ENCODE measurements around the gene WDR90.

Gene WDR90

DNA sequence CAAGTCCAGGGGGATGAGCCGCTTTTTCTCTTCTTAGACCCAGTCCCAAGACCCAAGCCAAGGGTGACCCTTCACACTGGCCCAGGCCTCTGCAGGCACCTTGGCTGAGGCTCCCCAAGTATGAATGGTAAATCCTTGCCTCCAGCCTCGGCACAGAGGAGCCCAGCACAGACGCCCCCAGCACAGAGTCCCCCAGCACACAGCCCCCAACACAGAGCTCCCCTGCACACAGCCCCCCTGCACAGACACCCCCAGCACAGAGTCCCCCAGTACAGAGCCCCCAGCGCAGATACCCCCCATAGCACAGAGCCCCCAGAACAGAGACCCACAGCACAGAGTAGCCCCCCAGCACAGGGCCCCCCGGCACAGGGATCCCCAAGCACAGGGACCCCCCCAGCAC is 8.6 kb upstream of the WDR90 start:
- no peak for DNase-seq

DNA sequence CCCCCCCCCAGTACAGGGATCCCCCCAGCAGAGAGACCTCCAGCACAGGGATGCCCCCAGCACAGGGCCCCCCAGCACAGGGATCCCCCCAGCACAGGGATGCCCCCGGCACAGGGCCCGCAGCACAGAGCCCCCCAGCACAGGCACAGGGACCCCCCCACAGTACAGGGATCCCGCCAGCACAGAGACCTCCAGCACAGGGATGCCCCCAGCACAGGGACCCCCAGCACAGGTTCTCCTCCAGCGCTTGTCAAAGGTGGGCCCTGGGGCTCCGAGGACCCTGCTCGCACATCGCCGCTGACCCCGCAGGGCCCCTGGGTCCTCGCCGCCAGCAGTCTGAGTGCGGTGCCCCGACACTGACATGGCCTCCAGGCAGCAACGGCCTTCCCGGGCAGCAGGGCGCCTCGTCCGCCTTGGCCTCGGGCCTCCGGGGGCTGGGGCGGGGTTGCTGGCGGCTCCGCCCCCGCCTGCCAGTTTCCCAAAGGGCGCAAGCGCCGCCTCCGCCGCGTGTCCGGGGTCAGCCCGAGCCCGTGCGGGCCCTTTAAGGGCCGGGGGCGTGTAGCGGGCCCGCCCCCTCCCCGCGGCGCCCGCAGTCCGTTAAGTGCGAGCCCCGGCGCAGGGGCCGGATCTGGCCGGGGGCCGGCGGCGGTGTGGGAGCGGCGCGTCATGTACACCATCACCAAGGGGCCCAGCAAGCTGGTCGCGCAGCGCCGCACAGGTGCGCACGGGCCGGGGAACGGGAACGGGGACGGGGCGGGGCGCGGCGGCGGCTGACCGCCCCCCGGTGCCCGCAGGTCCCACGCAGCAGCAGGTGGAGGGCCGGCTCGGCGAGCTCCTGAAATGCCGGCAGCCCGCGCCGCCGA is 7.6 kb upstream of the WDR90 start, which contains the start of gene MCRIP2:
Gene MCRIP2, plus strand, starts transcription at position 503 of the 863 bp plus-strand sequence. Its CDS starts 164 bp downstream, at position 667.
- peak; percentile 72 for DNase-seq

DNA sequence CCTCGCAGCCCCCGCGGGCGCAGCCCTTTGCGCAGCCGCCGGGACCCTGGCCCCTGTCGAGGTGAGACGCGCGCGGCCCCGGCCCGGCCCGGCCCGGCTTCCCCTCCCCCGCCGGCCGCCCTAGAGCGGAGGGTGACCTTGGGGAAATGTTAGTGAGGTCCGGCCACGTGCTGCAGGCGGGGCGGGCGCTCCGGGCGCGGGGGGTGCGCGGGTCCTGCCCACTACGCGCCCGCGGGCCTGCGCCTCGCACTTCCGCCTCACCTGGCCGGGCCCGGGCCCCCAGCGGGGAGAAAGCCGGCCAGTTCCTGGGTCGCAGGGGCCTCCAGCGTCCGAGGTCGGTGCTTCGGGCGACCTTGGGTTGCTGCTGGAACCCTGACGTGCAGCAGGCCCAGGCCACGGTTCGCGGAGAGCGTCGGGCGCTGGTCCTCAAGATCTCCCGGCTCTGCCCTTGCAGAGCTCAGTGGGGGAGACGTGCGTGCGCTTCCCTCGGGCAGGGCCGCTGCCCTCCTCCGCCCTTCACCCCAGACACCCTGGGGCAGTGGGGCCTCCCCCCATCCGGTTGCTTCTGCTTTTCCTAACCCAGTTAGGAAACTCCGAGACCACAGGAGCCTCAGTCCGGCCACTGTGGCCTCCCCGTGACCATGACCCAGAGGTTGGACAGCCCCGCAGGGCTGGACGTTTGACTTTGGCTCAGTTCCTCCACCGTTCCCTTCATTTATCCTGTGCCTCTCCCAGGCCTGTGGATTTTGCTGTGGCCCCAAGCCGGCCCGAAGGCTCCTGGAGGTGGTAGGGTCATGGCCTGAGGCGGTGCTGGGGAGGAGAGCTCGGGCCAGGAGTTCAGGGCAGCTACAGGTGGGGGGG is 6.7 kb upstream of the WDR90 start:
- peak; percentile 25 for DNase-seq

DNA sequence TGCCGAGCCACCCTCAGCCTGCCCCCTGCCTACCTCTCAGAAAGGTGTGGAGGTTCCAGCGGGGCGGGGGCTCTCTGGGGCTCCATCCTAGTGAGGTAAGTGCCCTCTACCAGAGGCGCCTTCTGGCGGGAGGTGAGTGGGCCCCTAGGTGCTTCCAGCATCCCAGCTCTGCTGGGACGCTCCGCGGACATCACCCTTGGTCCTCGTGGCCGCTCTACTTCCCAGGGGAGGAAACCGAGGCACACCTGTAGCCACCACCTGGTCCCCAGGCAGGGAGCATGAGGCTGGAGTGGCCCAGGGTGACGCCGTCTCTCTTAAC is 6.2 kb upstream of the WDR90 start:
- no peak for DNase-seq

DNA sequence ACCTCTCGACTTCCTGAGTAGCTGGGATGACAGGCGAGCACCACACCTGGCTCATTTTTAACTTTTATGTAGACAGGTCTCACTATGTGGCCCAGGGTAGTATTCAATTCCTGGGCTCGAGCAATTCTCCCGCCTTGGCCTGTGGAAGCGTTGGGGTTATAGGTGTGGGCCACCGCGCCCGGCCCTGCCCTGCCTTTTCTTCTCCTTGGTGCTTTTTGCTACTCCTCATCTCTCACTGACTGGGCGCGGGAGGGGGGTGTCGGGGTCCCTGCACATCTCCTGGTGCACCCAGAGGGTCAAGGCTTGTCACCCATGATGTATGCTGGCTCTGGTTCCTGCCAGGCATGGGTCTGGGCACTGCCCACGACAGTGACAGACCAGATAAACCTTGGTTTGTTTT is 4.6 kb upstream of the WDR90 start:
- no peak for DNase-seq

DNA sequence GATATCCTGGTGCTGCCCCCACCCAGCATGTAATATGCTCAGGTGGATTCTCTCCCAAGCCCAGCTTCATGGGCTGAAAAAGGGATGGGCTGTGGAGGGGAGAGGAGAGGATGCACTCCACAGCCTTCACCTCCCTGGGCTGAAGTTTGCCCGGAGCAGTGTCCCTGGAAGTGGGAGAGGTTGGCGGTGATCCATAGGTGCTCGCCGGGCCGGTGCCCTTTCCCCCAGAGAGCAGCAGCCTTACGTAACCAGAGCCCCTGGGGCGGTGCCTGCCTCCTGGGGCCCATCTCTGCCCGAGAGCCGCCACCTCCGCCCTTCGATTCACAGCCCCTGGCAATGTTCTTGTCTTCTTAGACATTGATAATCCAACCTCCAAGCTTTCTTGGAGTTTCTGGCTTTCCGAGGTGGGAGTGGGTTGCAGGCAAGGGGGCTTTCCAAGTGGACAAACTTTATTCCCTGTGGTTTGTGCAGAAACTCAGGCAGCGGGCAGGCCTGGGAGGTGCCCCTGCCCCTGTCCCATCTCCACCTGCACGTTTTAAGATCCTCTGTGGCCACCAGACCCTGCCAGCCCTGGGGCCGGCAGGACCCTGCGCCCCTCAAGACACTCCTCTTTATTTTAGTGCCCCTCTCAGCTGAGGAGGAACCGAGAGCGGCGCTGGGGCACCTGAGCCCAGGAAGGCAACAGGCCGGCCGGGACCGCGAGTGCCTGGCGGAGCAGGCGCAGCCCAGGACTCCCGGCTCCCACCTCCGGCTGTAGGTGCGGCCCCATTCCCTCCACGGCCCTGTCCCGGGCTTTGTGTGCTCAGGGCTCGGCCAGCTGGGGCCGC is 3.1 kb upstream of the WDR90 start:
- no peak for DNase-seq

DNA sequence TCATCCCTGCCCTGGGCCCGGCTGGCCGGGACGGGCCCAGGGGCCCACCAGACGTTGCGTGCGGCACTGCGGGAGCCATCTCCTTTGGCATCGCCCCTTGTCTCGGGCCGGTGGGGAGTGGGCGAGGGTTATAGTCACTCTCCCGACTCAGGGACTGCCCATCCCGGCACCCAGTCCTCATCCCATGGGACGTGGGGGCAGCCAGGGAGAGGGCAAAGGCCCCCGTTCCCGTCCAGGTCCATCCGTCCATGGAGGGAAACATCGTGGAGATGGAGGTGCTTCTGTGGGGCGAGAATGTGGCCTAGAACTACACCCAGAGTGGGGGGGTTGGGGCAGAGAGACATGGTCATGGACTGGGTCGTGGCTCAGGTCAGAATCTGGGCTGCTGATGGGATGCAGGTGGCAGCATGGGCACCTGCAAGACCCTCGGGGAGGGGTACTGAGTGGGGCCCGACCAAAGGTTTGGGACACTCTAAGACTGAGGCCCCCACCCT is 2.4 kb upstream of the WDR90 start:
- no peak for DNase-seq

DNA sequence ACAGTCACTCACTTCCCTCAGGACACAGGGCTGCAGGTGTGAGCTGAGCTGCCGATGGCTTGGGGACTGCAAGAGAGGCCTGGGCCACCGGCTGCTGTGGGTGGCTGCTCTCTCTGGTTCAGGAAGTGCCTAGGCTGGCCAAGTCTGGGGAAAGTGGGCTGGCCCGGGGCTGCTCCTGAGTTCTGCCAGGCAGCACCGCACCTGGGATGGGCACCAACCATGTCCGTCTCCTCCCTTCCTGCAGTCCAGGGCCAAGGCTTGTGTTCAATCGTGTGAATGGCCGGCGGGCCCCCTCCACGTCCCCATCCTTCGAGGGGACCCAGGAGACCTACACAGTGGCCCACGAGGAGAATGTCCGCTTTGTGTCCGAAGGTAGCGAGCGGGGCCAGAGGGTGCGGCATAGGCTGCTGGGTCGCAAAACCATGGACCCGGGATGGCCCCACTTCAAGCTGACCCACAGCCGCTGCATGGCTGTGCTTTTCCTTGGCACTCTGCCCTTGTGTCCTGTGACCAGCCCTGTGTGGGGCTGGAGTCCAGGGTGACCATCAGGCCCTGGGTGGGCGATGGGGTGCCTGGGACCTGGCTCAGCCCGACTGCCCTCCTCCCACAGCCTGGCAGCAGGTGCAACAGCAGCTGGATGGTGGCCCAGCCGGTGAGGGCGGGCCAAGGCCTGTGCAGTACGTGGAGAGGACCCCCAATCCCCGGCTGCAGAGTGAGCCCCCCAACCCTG is 1.8 kb upstream of the WDR90 start:
- no peak for DNase-seq

DNA sequence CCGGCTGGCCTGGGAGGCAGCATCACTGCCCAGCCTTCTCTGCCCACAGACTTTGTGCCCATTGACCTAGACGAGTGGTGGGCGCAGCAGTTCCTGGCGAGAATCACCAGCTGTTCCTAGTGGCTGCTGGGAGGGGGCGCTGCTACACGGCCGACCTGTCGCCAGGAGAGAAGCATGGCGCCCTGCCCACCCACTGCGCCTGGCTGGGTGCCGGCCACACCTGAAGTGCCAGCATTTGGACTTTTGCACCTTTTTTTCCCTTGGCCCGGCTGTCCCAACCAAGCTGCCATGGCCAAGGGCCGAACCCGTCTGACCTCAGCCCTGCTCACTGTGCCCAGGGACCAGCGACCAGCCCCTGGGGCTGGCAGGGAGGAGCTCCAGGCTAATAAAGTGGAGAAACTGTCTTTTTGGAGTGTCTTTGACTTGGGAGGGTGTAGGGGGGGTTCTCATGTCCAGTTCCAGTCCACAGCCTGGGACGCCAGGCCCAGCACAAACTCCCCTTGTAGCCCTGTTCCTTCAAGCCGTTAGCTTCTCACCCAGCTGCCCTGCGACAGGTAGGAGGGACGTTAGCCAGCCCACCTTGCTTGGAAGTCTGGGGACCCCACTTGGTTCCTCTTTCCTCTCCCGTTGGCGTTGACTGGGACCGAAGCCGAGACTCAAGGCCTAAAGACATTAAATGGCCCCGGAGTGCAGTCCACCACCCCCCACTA is 939 bp upstream of the WDR90 start:
- DNase-seq: peak; percentile 48

DNA sequence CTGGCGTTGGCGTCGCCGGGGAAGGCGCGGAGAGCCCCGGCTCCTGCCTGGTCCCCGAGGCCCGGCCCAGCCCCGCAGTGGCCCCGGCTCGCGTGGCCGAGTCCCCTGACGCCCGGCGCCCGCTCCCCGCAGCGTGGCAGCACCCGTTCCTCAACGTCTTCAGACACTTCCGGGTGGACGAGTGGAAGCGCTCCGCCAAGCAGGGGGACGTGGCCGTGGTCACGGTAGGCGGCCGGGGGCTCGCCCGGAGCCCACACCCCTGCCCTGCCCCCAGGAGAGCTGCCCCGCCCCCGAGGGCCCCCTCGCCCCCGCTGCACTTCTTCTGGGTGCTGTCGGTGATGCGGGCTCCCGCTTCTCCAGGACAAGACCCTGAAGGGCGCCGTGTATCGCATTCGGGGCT is 466 bp downstream of the WDR90 start:
- DNase-seq: no peak

DNA sequence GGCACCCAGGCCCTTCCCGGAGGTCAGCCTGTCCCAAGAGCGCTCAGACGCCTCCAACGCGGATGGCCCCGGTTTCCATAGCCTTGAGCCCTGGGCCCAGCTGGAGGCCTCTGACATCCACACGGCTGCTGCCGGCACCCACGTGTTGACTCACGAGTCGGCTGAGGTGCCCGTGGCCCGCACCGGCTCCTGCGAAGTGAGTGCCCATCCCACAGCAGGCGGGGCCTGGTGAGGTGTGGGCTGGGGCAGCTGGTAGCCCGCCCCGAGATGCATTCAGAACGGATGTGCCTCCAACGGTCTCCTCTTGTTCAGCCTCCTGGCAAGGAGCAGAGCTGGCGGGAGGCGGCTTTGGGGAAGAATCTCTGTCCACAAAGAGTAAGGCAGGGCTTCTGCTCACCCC is 2.7 kb downstream of the WDR90 start:
- no peak for DNase-seq

DNA sequence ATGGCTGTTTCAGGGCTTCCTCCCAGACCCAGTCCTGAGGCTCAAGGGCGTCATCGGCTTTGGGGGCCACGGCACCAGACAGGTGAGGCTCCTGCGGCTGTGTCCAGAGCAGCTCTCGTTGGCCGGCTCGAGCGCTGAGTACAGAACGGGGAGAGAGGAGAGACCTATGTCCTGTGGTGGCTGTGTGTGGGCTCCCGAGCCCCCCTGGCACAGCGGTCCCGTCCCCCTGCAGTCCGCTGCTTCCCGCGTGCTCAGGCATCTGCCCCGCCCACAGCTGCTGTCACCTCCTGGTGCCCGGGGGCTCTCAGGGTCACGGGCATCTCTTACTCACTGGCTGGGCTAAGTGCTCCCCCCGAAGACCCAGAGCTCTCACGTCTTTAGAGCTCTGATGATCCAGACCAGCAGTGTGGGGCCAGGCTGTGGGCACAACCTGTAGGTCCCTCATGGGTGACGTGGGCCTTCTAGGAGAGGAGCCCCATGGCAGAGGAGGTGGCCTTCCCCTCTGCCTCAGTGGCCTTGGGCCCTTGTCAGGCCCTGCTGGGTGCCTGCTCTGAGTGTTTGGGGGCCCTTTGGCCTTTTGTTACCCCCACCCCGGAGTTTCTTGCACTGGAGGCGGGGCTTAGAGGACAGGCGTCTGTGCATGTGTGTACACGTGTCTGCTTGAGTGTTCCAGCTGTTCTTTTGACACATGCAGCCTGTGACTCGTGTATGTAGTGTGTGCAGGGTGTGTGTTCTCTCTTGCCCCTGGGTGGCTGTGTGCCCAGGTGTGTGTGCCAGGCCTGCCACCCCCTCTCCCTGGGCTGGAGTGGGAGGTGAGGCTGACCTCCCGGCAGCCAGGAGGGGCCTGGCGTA is 3.5 kb downstream of the WDR90 start:
- DNase-seq: no peak

DNA sequence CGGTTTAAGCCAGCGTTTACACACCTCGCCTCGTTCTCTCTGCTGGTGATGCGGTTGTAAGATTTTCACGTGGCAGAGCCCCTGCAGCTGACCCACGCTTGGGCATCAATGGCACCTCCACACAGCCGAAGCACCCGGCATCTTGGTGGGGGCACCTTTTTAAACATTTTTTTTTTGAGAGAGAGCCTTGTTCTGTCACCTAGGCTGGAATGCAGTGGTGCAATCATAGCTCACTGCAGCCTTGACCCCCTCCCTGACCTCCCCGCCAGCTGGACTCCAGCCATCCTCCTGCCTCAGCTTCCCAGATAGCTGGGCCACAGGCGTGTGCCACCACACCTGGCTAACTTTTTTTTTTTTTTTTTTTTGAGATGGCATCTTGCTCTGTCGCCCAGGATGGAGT is 4.9 kb downstream of the WDR90 start:
- no peak for DNase-seq

DNA sequence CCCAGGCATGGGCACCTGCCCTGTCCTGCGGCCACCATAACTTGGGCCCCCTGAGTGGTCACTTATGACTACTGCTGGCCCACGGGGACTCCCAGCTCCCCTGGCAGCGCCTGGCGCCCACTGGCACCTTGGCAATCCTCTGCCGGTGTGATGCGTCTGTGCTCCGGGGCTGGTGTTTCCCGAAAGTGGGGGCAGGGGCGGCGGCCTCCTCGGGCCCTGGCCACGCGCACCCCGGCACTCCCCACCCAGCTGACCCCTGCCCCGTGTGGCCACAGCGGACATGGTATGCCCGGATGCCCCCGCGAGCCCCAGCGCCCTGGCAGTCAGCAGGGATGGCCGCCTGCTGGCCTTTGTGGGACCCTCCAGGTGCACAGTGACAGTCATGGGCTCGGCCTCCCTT is 8.3 kb downstream of the WDR90 start:
- DNase-seq: no peak

DNA sequence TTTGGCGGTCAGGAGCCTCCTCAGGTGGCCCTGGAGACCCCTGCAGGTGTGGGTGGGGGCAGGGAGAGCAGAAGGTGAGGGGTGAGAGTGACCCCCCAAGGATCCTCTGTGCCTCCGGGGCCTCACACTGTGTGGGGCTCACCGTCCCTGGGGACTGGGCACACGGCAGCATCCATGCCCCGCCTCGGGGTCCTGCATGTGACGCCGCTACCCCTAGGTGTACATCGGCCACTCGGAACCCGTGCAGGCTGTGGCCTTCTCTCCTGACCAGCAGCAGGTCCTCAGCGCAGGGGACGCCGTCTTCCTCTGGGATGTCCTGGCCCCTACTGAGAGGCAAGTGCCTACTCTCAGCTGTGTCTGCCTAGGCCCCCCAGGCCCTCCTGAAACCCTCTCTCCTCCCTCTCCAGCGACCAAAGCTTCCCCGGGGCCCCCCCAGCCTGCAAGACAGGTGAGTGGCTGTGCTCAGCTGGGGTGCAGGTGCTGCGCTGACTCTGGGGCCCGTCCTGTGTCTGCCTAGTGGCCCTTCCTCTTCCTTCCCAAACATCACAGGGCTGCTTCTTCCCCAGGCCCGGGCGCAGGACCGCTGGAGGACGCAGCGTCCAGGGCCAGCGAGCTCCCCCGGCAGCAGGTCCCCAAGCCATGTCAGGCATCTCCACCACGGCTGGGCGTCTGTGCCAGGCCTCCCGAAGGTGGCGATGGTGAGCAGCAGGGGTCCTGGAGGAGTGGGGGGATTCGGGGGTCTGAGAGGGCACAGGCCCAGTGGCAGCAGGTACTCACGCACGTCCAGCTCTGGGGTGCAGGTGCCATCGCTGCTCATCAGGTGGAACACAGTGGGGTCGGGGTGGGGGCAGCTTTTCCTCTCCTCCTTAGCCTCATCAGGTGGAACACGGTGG is 9.8 kb downstream of the WDR90 start:
- DNase-seq: no peak

DNA sequence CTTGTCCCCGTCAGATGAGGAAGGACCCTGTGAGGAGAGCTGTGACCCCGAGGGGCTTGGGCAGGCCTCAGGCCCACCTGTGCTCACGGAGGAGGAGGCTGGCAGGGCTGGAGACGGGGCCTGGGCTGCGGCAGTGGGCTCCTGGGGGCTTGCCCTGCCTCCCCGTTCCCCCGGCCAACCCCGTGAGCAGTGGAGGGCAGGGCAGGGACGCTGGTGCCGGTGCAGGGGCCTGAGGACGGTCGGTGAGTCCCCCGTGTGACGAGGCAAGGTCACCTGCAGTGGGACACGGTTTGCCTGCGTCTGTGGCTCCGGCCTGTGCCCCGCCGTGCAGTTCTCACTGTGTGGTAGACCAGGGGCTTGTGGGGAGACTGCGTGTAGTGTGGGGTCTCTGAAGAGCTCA is 10.5 kb downstream of the WDR90 start:
- no peak for DNase-seq

DNA sequence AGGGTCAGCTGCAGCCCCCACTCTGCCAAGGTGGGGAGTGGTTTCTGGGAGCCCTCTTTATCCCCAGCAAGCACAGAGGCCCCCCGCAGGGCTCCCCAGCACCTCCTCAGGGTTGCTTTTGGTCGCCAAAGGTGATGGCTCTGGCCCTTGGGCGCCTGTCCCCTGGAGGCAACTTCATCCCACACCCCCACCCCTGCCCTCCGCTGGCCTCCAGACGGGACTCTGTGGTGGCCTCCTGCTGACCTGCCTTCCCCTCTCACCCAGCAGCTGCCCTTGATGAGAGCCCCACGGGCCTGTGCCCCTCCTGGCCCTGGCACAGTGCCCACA is 10.9 kb downstream of the WDR90 start:
- no peak for DNase-seq

DNA sequence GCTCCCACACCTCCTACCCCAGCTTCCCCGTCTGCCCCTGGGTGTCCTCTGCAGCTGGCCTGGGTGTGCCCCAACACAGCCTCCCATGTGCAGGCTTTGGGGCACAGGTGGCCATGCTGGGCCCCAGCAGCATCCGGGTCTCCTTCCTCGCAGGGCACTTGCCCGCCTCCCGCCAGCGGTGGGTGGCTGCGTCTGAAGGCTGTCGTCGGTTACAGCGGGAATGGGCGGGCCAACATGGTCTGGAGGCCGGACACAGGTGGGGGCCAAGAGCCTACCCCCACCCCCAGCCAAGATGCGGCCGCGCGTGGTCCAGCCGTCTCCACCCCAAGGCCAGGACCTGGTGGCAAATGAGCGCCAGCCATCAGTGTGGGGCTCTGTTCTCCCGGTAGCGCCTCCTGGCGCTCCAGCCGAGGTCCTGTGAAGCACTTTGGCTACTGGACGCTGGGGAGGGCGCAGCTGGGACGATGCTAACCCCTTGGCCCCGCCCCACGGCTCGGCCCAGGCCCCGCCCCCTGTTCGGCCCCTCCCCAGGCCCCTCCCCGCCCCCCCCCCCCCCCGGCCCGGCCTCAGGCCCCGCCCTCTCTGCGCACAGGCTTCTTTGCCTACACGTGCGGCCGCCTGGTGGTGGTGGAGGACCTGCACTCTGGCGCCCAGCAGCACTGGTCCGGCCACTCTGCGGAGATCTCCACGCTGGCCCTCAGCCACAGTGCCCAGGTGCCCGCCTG is 11.5 kb downstream of the WDR90 start:
- peak; percentile 71 for DNase-seq

DNA sequence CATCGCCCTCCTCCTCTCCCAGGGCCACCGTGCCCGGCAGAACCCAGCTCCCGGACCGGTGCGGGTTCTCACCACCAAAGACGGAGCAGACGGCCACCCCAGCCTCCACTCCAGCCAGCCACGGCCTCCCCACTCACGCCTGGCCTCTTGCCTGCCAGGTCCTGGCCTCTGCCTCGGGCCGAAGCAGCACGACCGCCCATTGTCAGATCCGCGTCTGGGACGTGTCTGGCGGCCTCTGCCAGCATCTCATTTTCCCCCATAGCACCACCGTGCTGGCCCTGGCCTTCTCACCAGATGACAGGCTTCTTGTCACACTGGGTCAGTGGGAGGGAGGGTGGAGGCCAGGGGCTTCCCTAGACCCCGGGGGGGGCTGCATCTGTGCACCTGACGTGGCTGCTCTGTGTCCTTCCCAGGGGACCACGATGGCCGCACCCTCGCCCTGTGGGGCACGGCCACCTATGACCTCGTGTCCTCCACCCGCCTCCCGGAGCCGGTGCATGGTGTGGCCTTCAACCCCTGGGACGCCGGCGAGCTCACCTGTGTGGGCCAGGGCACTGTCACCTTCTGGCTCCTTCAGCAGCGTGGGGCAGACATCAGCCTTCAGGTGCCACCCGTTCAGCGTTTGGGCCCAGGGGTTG is 12.1 kb downstream of the WDR90 start:
- DNase-seq: no peak

Measured in stimulated activated CD4-positive, alpha-beta T cell treated with anti-CD3 and anti-CD28 coated beads, Interleukin-1b, Interleukin-23, amount 100 ng/mL, for 48 hours (primary cell).